Smooth muscle cell of the umbilical artery (primary cell): ENCODE data around the gene S1PR2. TPM values are rescaled to one million over a fixed set of nuclear protein-coding genes. Genes with fewer than 3 reads are reported as not detected.

Experiments
- total RNA-seq: library from RNA; depleted of rRNA; stranded (reverse); fragments of >200 nt; gene quantifications from 2 replicates; pipeline ENCODE4 v1.2.3, GENCODE V29; 2014

The S1PR2 gene
- 12.5 and 17.1 TPM in 2 replicates for total RNA-seq

GRCh38 chr19:10230861-10231611 lies at the start of gene S1PR2:
Gene S1PR2, minus strand, starts transcription at chr19:10231331. Its CDS starts 6,426 bp downstream, at chr19:10224905.

DNA sequence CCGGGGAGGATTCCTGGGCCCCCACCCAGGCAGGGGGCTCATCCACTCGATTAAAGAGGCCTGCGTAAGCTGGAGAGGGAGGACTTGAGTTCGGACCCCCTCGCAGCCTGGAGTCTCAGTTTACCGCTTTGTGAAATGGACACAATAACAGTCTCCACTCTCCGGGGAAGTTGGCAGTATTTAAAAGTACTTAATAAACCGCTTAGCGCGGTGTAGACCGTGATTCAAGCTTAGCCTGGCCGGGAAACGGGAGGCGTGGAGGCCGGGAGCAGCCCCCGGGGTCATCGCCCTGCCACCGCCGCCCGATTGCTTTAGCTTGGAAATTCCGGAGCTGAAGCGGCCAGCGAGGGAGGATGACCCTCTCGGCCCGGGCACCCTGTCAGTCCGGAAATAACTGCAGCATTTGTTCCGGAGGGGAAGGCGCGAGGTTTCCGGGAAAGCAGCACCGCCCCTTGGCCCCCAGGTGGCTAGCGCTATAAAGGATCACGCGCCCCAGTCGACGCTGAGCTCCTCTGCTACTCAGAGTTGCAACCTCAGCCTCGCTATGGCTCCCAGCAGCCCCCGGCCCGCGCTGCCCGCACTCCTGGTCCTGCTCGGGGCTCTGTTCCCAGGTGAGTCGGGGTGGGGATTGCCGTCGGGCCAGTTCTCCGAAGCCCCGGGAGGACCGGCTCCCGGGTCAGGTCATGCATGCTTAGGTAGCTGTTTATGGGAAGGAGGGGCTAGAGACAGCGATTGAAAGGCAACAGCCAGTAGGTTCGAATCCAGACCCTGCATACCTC lies 39.7 kb upstream of the S1PR2 start, which contains the start of gene ICAM1:
ICAM1 (plus strand) TSS at position 505 of the 779 bp plus-strand sequence; CDS start at position 545, 40 bp downstream.

DNA sequence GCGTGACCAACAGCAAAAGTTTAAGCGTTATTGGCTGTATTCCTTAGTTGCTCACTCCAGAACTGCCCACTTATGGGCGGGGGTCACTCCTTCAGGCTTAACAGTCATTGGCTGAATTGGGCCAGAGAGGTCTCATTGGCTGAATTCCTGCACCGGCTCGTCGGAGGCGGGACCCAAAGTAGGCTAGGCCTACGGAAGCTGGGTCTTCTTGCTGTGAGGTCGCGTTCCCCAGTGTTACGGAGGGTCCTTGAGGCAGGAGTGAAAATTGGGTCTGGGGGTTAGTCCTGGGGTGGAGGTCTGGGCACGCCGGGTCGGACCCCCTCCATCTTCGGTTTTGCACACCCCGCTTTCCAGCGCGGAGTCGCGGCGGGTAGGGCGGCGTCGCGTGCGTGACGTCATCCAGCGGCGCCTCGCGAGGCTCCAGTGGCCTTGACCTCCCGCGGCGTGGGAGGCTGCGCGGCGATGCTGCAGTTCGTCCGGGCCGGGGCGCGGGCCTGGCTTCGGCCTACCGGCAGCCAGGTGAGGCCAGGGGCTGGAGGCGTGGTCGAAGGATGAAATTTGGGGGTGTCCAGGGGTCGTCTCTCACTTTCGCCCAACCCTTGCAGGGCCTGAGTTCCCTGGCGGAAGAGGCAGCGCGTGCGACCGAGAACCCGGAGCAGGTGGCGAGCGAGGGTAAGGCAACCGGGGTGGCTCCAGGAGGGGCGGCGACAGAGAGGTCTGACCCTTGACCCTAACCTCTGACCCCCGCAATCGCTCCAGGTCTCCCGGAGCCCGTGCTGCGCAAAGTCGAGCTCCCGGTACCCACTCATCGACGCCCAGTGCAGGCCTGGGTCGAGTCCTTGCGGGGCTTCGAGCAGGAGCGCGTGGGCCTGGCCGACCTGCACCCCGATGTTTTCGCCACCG lies 20.9 kb upstream of the S1PR2 start, which contains the start of gene MRPL4:
MRPL4 (plus strand) TSS at position 423 of the 903 bp plus-strand sequence; CDS start at position 463, 40 bp downstream.

GRCh38 chr19:10194500-10195198 lies 36.5 kb downstream of the S1PR2 start, which contains the start of gene DNMT1:
Gene DNMT1, minus strand, starts transcription at chr19:10194953. Its CDS starts 54 bp downstream, at chr19:10194899.

Other genes starting within 250 kb of the S1PR2 start
- gene COL5A3, start 220.8 kb downstream of the S1PR2 start, total RNA-seq = 0.59 and 1.1 TPM in 2 replicates
- gene RDH8, start 217.8 kb downstream of the S1PR2 start, total RNA-seq = not detected in 2 replicates
- 22.3 and 23.3 TPM in 2 replicates for gene SHFL, start 145.0 kb downstream of the S1PR2 start, total RNA-seq
- 0.32 and 0.89 TPM in 2 replicates for gene ANGPTL6, start 128.7 kb downstream of the S1PR2 start, total RNA-seq
- 35.9 and 41.0 TPM in 2 replicates for gene PPAN, start 125.0 kb downstream of the S1PR2 start, total RNA-seq
- gene P2RY11, start 119.6 kb downstream of the S1PR2 start, total RNA-seq = 3.3 and 5.5 TPM in 2 replicates
- gene EIF3G, start 111.4 kb downstream of the S1PR2 start, total RNA-seq = 246 and 306 TPM in 2 replicates
- gene DNMT1, start 36.4 kb downstream of the S1PR2 start, total RNA-seq = 22.6 and 71.1 TPM in 2 replicates
- 17.8 and 31.2 TPM in 2 replicates for gene MRPL4, start 20.9 kb upstream of the S1PR2 start, total RNA-seq
- 23.2 and 26.8 TPM in 2 replicates for gene ICAM1, start 39.8 kb upstream of the S1PR2 start, total RNA-seq
- 1.9 and 2.1 TPM in 2 replicates for gene ICAM4, start 55.6 kb upstream of the S1PR2 start, total RNA-seq
- 11.0 and 20.3 TPM in 2 replicates for gene ICAM5, start 58.6 kb upstream of the S1PR2 start, total RNA-seq
- gene ZGLP1, start 78.5 kb upstream of the S1PR2 start, total RNA-seq = 0.59 and 1.1 TPM in 2 replicates
- gene FDX2, start 84.7 kb upstream of the S1PR2 start, total RNA-seq = 16.3 and 16.8 TPM in 2 replicates
- 11.6 and 33.9 TPM in 2 replicates for gene RAVER1, start 102.2 kb upstream of the S1PR2 start, total RNA-seq
- 5.1 and 7.7 TPM in 2 replicates for gene ICAM3, start 108.3 kb upstream of the S1PR2 start, total RNA-seq
- 67.4 and 86.4 TPM in 2 replicates for gene TYK2, start 149.2 kb upstream of the S1PR2 start, total RNA-seq
- 177 and 241 TPM in 2 replicates for gene CDC37, start 172.2 kb upstream of the S1PR2 start, total RNA-seq
- gene PDE4A, start 189.2 kb upstream of the S1PR2 start, total RNA-seq = 3.3 and 6.2 TPM in 2 replicates